Measurements from ENCODE around the gene DOLPP1.

DNA sequence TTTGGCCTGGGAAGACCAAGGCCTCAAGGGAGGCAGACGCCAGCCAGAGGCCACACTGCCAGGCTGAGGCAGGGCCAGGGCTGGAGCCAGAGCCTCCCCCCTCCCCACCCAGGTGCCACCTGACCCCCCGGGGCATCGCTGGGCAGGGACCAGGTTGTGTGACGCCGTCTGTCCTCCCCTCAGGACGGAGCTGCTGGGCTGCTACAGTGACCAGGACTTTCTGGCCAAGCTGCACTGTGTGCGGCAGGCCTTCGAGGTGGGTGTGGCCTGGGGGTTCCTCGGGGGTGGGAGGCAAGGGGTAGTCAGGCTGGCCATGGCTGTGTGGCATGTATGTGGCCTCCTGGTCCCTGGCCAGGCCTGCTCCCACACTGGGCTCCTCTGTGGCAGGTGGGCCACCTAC is 17.9 kb upstream of the DOLPP1 start:
- TF ChIP-seq, protein P1, sequence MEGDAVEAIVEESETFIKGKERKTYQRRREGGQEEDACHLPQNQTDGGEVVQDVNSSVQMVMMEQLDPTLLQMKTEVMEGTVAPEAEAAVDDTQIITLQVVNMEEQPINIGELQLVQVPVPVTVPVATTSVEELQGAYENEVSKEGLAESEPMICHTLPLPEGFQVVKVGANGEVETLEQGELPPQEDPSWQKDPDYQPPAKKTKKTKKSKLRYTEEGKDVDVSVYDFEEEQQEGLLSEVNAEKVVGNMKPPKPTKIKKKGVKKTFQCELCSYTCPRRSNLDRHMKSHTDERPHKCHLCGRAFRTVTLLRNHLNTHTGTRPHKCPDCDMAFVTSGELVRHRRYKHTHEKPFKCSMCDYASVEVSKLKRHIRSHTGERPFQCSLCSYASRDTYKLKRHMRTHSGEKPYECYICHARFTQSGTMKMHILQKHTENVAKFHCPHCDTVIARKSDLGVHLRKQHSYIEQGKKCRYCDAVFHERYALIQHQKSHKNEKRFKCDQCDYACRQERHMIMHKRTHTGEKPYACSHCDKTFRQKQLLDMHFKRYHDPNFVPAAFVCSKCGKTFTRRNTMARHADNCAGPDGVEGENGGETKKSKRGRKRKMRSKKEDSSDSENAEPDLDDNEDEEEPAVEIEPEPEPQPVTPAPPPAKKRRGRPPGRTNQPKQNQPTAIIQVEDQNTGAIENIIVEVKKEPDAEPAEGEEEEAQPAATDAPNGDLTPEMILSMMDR (IDR thresholded peaks at IDR 0.05): no peak
- no peak for TF ChIP-seq EP300 (IDR thresholded peaks at IDR 0.05; ENCODE audit: low read depth)
- no peak for TF ChIP-seq POLR2A (IDR thresholded peaks at IDR 0.05)
- TF ChIP-seq POLR2AphosphoS5 (IDR thresholded peaks at IDR 0.05): no peak

Data from transverse colon (tissue), 4 donors.